ENCODE measurements around the gene MBNL1. TPM values are rescaled to one million over a fixed set of nuclear protein-coding genes. Genes with fewer than 3 reads are reported as not detected.

The MBNL1 gene
- total RNA-seq, 2 donors from 2014 or later = 149 to 191 TPM

DNA sequence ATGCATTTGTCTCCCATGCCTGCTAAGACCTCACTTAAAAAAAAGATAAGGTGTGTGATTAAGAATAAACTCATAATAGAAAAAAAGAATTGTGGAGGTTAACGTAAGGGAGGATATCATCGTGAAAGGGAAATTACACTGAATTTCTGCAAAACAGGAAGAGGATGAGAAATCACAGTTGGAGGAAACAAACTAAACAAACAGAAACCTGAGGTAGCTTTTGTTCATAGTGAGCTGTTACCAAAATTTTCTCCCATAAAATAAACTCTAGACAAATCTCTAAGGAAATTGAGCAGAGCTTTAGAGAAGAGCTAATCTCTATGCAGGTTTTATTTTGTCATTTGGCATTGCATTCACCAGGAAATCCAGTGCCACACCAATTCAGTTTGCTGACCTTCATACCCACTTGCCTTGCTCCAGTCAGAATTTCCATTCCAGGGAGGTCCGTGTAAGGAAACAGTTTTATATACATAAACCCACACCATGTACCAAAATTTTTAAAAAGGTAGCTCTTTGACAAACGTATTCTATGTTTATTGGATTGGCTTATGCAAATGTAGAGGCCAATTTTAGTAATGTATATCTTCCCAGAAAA is 231.2 kb downstream of the MBNL1 start:
- H3K4me3 ChIP-seq = no peak overlapping the region
- H3K27me3 ChIP-seq = no peaks in the 10 kb centered on the region
- H3K36me3 ChIP-seq = no peaks in the 10 kb centered on the region
- no peak overlapping the region for H3K9ac ChIP-seq (ENCODE audit: low read depth in 2 of 2, low read length in 2 of 2)
- H3K27ac ChIP-seq = no peak overlapping the region
- TF ChIP-seq, protein P1, sequence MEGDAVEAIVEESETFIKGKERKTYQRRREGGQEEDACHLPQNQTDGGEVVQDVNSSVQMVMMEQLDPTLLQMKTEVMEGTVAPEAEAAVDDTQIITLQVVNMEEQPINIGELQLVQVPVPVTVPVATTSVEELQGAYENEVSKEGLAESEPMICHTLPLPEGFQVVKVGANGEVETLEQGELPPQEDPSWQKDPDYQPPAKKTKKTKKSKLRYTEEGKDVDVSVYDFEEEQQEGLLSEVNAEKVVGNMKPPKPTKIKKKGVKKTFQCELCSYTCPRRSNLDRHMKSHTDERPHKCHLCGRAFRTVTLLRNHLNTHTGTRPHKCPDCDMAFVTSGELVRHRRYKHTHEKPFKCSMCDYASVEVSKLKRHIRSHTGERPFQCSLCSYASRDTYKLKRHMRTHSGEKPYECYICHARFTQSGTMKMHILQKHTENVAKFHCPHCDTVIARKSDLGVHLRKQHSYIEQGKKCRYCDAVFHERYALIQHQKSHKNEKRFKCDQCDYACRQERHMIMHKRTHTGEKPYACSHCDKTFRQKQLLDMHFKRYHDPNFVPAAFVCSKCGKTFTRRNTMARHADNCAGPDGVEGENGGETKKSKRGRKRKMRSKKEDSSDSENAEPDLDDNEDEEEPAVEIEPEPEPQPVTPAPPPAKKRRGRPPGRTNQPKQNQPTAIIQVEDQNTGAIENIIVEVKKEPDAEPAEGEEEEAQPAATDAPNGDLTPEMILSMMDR (IDR thresholded peaks at IDR 0.05) = no peak
- DNase-seq = no peak
- no peaks in the 10 kb centered on the region for H3K9me3 ChIP-seq
- intact Hi-C loops (cut with DNase I) = no loop called here
- H3K4me1 ChIP-seq = no peaks in the 10 kb centered on the region

DNA sequence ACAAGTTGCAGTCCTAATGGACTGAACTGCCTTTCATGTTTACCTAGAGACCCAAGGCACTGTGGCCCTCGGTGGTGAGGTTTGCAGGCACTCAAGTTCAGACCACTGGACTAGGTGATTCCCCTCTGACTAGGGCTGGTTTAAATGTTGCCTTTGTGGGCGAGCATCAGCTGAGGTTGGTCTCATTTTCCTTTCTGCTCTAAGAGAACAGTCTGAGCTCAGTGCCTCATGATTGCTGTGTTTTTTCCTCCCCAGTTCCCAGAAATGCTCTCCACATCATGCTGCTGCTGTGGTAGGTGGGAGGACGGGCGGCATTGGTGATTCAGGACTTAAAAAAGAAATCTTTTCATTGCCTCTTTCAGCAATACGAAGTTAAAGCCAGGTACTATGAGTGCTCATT is 237.2 kb downstream of the MBNL1 start:
- H3K4me3 ChIP-seq = no peak overlapping the region
- intact Hi-C loops (cut with DNase I) = no loop called here
- no peak for DNase-seq
- no peaks in the 10 kb centered on the region for H3K4me1 ChIP-seq
- H3K27ac ChIP-seq = no peak overlapping the region
- H3K9ac ChIP-seq (ENCODE audit: low read depth in 2 of 2, low read length in 2 of 2) = no peak overlapping the region
- no peaks in the 10 kb centered on the region for H3K9me3 ChIP-seq
- no peaks in the 10 kb centered on the region for H3K36me3 ChIP-seq
- H3K27me3 ChIP-seq = no peaks in the 10 kb centered on the region
- TF ChIP-seq, protein P1 (IDR thresholded peaks at IDR 0.05) = no peak

DNA sequence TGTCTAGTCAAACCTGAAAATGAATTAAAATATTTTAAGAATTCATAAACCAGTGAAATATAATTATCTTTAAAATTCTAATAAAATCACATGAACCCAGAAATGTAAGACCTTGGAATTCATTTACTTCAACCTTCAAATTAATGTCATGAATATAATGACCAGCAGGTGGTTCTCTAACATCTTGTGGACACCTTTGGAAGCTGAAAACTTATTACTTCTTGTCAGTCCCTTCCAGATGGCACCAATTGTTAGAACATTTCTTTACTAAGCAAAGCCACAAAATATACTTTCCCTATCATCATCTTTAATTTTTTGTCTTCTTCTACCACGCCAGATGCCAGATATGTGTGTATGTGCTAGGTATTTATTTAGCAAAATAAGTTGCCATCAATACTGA is 240.0 kb downstream of the MBNL1 start:
- Histone ChIP-seq H3K36me3 (no peaks in the 10 kb centered on the region), H3K27me3 (no peaks in the 10 kb centered on the region), H3K4me3 (no peak overlapping the region), H3K4me1 (no peaks in the 10 kb centered on the region), H3K9ac (ENCODE audit: low read depth in 2 of 2, low read length in 2 of 2) (no peak overlapping the region), H3K9me3 (no peaks in the 10 kb centered on the region), H3K27ac (no peak overlapping the region)
- intact Hi-C loops (cut with DNase I) = no loop called here
- DNase-seq = no peak
- TF ChIP-seq, protein P1 (IDR thresholded peaks at IDR 0.05) = peak; percentile 25

DNA sequence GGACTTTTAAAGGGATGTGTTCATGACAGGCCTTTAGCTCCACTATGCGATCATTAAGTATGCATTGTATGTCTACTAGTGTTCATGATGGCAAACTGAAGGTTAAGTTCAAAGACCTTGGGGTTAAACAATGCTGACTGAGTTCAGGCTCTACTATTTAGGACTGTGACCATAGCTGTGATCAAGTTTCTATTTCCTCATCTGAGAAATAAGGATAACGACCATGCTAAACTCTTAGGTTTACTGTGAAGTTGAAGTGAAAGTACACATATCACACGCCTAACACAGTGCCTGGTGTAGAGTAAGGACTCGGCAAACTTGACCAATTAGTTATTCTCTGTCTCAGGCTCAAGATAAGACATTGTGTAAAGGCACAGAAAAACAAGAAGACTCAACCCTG is 243.2 kb downstream of the MBNL1 start:
- TF ChIP-seq, protein P1 (IDR thresholded peaks at IDR 0.05) = no peak
- intact Hi-C loops (cut with DNase I) = no loop called here
- no peak for DNase-seq
- no peaks in the 10 kb centered on the region for H3K36me3 ChIP-seq
- H3K27ac ChIP-seq = no peak overlapping the region
- no peak overlapping the region for H3K4me3 ChIP-seq
- H3K4me1 ChIP-seq = no peaks in the 10 kb centered on the region
- H3K9ac ChIP-seq (ENCODE audit: low read depth in 2 of 2, low read length in 2 of 2) = no peak overlapping the region
- no peaks in the 10 kb centered on the region for H3K27me3 ChIP-seq
- no peaks in the 10 kb centered on the region for H3K9me3 ChIP-seq

DNA sequence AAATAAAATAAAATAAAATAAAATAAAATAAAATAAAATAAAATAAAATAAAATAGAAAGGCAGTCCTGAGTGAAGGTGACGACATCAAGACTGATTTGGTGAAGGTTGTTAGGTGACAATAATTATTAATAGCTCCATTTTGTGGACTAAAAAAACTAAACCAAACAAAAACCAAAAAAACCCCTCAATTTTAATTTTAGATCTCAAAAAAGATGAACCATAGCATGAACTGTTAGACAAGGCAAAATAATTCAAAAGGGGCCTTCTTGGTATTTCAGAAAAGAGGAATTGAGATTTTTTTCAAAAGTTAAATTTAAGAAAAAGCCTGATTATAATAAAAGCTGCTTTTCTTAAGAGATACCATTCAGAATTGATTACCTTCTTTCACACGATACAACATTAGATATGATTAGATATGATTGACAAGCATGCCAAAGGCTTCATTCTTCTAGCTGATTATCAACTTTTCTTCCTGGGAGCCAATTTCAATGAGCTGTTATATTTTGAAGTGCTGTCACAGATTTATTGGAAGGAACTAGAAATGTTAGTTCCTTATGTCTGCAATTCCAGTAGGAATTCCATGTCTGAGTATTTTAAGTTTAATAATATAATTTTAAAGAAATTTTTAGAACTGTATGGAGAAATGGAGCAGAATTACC is 244.7 kb downstream of the MBNL1 start:
- Histone ChIP-seq H3K27me3 (no peaks in the 10 kb centered on the region), H3K4me3 (no peak overlapping the region), H3K27ac (no peak overlapping the region), H3K9me3 (no peaks in the 10 kb centered on the region), H3K36me3 (no peaks in the 10 kb centered on the region), H3K9ac (ENCODE audit: low read depth in 2 of 2, low read length in 2 of 2) (no peak overlapping the region), H3K4me1 (no peaks in the 10 kb centered on the region)
- intact Hi-C loops (cut with DNase I) = no loop called here
- DNase-seq = no peak
- TF ChIP-seq, protein P1 (IDR thresholded peaks at IDR 0.05) = no peak
